Brain microvascular endothelial cell (primary cell): ENCODE measurements around the gene ZNF486.
"Not testable (repeated sequence)": the region's sequence is repeated elsewhere in the genome, so short reads cannot be mapped to it uniquely, and the experiment has no call there.

Source experiments
- DNase-seq: peaks from one replicate; pipeline ENCODE4 v3.0.0-alpha.2; 2020
- H3K27ac ChIP-seq: fragments of 250-450 bp; sonication (Bioruptor Pico); 2 replicates; pipeline ENCODE4 v1.5.1; 2020; ENCODE audit warnings: mild to moderate bottlenecking, moderate library complexity
- H3K27me3 ChIP-seq: fragments of 250-450 bp; sonication (Bioruptor Pico); replicated peaks from 2 replicates; pipeline ENCODE4 v1.5.1; 2020; ENCODE audit warnings: mild to moderate bottlenecking
- H3K36me3 ChIP-seq: fragments of 250-450 bp; sonication (Bioruptor Pico); replicated peaks from 2 replicates; pipeline ENCODE4 v1.5.1; 2020; ENCODE audit warnings: mild to moderate bottlenecking
- H3K4me3 ChIP-seq: 2 replicates; pipeline ENCODE4 v1.5.1; 2011; ENCODE audit warnings: low read depth, mild to moderate bottlenecking, control low read depth, low read length, moderate library complexity
- CTCF ChIP-seq: IDR thresholded peaks from 2 replicates; pipeline ENCODE4 v1.5.1; 2011; ENCODE audit warnings: low read depth, mild to moderate bottlenecking, moderate library complexity, low read length, control low read depth, inconsistent platforms; ENCODE audit errors: missing control alignments
- in situ Hi-C: cut with HindIII; loops from 2 replicates; pipeline ENCODE4 v1.10.0; 2017; ENCODE audit warnings: low sequenced_read_pairs, low pct_ligation_motif_present

Gene ZNF486

GRCh38 chr19:20167020-20167644, at the start of gene ZNF486:
Gene ZNF486 (plus strand): TSS chr19:20167214. CDS start chr19:20167331, 117 bp downstream.
- peak; percentile 98 for DNase-seq
- Histone ChIP-seq H3K36me3 (peaks cover 6% of the 10 kb centered on the region), H3K27me3 (no peaks in the 10 kb centered on the region), H3K4me3 (peak within 1 kb of the TSS; percentile 74), H3K27ac (peak within 1 kb of the TSS; percentile 69)
- TF ChIP-seq CTCF = no peak
- in situ Hi-C loops = no loop called here

DNA sequence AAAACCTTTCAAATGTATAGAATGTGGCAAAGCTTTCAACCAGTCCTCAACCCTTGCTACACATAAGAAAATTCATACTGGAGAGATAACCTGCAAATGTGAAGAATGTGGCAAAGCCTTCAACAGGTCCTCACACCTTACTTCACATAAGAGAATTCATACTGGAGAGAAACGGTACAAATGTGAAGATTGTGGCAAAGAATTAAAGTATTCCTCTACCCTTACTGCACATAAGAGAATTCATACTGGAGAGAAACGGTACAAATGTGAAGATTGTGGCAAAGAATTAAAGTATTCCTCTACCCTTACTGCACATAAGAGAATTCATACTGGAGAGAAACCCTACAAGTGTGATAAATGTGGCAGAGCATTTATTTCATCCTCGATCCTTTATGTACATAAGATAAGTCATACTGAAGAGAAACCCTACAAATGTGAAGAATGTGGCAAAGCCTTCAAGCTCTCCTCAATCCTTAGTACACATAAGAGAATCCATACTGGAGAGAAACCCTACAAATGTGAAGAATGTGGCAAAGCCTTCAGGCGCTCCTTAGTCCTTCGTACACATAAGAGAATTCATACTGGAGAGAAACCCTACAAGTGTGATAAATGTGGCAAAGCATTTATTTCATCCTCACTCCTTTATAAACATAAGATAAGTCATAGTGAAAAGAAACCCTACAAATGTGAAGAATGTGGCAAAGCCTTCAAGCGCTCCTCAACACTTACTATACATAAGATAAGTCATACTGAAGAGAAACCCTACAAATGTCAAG, 48.8 kb upstream of the ZNF486 start:
- H3K27me3 ChIP-seq, in situ Hi-C loops, DNase-seq, H3K4me3 ChIP-seq, H3K27ac ChIP-seq, H3K36me3 ChIP-seq: not testable (repeated sequence)

- Histone ChIP-seq H3K27ac (no peak overlapping the region), H3K4me3 (no peak overlapping the region), H3K36me3 (no peaks in the 10 kb centered on the region), H3K27me3 (no peaks in the 10 kb centered on the region)
- in situ Hi-C loops = no loop called here
- no peak for DNase-seq
- TF ChIP-seq CTCF = no peak
Observed at GRCh38 chr19:20124879-20125278, 42.1 kb upstream of the ZNF486 start.

DNA sequence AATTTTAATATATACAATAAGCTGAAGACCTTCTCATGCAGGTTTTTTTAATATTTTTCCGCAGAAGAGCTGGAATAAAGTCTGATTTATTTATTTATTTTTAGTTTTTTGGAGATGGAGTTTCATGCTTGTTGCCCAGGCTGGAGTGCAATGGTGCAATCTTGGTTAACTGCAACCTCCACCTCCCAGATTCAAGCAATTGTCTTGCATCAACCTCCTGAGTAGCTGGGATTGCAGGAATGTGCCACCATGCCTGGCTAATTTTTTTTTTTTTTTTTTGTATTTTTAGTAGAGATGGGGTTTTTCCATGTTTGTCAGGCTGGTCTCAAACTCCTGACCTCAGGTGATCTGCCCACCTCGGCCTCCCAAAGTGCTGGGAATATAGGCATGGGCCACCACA, 34.1 kb upstream of the ZNF486 start:
- H3K27me3 ChIP-seq, H3K4me3 ChIP-seq, H3K36me3 ChIP-seq, in situ Hi-C loops, H3K27ac ChIP-seq, DNase-seq: not testable (repeated sequence)

- H3K4me3 ChIP-seq, H3K36me3 ChIP-seq, DNase-seq, H3K27ac ChIP-seq, in situ Hi-C loops, H3K27me3 ChIP-seq: not testable (repeated sequence)
Observed at GRCh38 chr19:20137714-20138113, 29.3 kb upstream of the ZNF486 start.

DNA sequence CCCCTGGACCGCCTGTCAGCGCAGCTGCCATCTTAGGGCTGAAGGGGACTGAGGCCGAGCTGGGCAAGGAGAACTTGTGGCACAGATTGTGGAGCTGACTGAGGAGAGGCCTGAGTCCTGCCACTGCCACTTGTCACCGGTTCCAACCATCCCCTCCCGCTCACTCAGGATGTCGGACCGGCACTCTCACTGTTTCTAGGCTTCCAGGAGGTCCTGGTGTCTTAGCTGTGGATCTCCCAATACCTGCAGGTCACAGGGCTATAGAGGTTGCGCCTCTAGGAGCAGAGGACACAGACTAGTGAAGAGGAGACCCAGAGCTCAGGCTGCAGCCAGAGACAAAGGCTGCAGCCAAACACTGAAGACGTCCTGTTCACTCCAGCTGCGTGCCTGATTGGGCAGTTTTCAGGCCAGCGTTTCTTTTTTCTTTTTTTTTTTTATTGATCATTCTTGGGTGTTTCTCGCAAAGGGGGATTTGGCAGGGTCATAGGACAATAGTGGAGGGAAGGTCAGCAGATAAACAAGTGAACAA, 15.3 kb upstream of the ZNF486 start:
- no peak overlapping the region for H3K4me3 ChIP-seq
- no peak for DNase-seq
- in situ Hi-C loops = no loop called here
- no peaks in the 10 kb centered on the region for H3K27me3 ChIP-seq
- no peak for TF ChIP-seq CTCF
- no peaks in the 10 kb centered on the region for H3K36me3 ChIP-seq
- no peak overlapping the region for H3K27ac ChIP-seq

- DNase-seq, in situ Hi-C loops, H3K27me3 ChIP-seq, H3K36me3 ChIP-seq, H3K27ac ChIP-seq, H3K4me3 ChIP-seq: not testable (repeated sequence)
Observed at GRCh38 chr19:20152506-20152905, 14.5 kb upstream of the ZNF486 start.

DNA sequence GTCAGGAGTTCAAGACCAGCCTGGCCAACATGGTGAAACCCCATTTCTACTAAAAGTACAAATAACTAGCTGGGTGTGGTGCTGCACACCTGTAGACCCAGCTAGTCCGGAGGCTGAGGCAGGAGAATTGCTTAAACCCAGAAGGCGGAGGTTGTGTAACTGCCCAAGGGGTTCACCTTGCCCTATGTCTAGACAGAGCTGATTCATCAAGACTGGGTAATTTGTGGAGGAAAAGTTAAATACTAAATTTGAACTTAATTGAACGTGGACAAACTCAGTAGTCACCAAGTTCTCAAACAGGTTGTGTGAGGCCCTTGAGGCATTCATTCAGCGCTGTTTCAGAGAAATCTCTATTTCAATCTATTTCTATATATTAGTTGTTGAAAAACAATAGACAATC, 13.7 kb upstream of the ZNF486 start:
- no peaks in the 10 kb centered on the region for H3K36me3 ChIP-seq
- no peak for DNase-seq
- H3K27ac ChIP-seq = no peak overlapping the region
- H3K27me3 ChIP-seq = no peaks in the 10 kb centered on the region
- no peak for TF ChIP-seq CTCF
- H3K4me3 ChIP-seq = no peak overlapping the region
- in situ Hi-C loops = no loop called here
